Body of pancreas (tissue), 4 donors: ENCODE measurements around the gene TMPO. TPM values are rescaled to one million over a fixed set of nuclear protein-coding genes. Genes with fewer than 3 reads are reported as not detected.

Experiments
- ATAC-seq: fragments of 150-250 bp; one replicate; pipeline ENCODE4 v1.9.1; 2016
- DNase-seq, 4 donors: peaks; one replicate each; pipeline ENCODE4 v3.0.0-alpha.2; 2019
- H3K27ac ChIP-seq, 4 donors: fragments of 200-600 bp; sonication (generic); 1 replicate in 3 of 4; 2 replicates in 1 of 4; pipeline versions ENCODE4 v1.5.1 to v1.6.1; 2016 to 2019; ENCODE audit warnings: mild to moderate bottlenecking in 1 of 4, mixed read lengths in 1 of 4, moderate library complexity in 1 of 4
- H3K27me3 ChIP-seq, 2 donors: fragments of 200-600 bp; sonication (generic); one replicate each; pipeline ENCODE4 v1.6.0; 2016; ENCODE audit warnings: mild to moderate bottlenecking in 1 of 2
- H3K36me3 ChIP-seq, 2 donors: fragments of 200-600 bp; sonication (generic); replicated peaks in 1 of 2; 2 replicates each; pipeline ENCODE4 v1.5.1; 2016; ENCODE audit warnings: low read depth in 2 of 2; ENCODE audit not compliant: insufficient read depth in 1 of 2
- H3K4me1 ChIP-seq: fragments of 200-600 bp; sonication (generic); one replicate; pipeline ENCODE4 v1.6.0; 2016
- H3K4me3 ChIP-seq, 2 donors: fragments of 200-600 bp; sonication (generic); 1 replicate in 1 of 2; 2 replicates in 1 of 2; pipeline ENCODE4 v1.5.1; 2016 to 2019
- H3K9me3 ChIP-seq, 3 donors: fragments of 200-600 bp; sonication (generic); 1 replicate in 2 of 3; 2 replicates in 1 of 3; pipeline ENCODE4 v1.5.1; 2016
- CTCF ChIP-seq, 7 experiments: fragments of 450-650 bp in 4 of 7; fragments of 200-600 bp in 3 of 7; sonication (generic) in 3 of 7; IDR thresholded peaks; one replicate each; pipeline ENCODE4 v1.5.1; 2016 to 2019; ENCODE audit warnings: antibody characterized with exemption in 7 of 7
- POLR2A ChIP-seq, 3 donors: fragments of 450-650 bp; IDR thresholded peaks; one replicate each; pipeline ENCODE4 v1.6.1; 2016; ENCODE audit warnings: antibody characterized with exemption in 3 of 3, mild to moderate bottlenecking in 2 of 3
- WGBS, 2 donors: methylation state at CpG; one replicate each; pipeline ENCODE4 v1.1.5; 2017; 5-methylcytosine and 5-hydroxymethylcytosine counted together
- intact Hi-C: fragments of 100-400 bp; cut with DNase I; formaldehyde crosslinking; loops from one replicate; pipeline ENCODE4 v1.15.1; 2023
- total RNA-seq, 2 donors: library from RNA; depleted of rRNA; stranded (reverse); fragments of >200 nt; gene quantifications; one replicate each; pipeline ENCODE4 v1.1.0, GENCODE V29; 2016

The TMPO gene
- total RNA-seq, 2 donors from 2014 or later = 84.7 to 94.9 TPM

GRCh38 chr12:98587084-98587483 lies 71.7 kb downstream of the TMPO start:
- H3K36me3 ChIP-seq = no peaks in the 10 kb centered on the region
- no peak for TF ChIP-seq POLR2A (IDR thresholded peaks at IDR 0.05)
- TF ChIP-seq CTCF (IDR thresholded peaks at IDR 0.05) = no peak
- WGBS, 2 donors = 64 to 71% methylated on average over 5 of the region's 5 CpGs
- H3K27me3 ChIP-seq = no peaks in the 10 kb centered on the region
- DNase-seq = no peak
- H3K9me3 ChIP-seq = no peaks in the 10 kb centered on the region
- no peak overlapping the region for H3K4me3 ChIP-seq
- no peak for ATAC-seq
- no peaks in the 10 kb centered on the region for H3K4me1 ChIP-seq
- intact Hi-C loops = loop anchor here (10.0 kb wide), 1 partner anchor 58 kb away; the partner anchor contains the start of genes APAF1 and IKBIP
- H3K27ac ChIP-seq = no peak overlapping the region

GRCh38 chr12:98591209-98591608 lies 75.8 kb downstream of the TMPO start:
- Histone ChIP-seq H3K27me3 (no peaks in the 10 kb centered on the region), H3K9me3 (no peaks in the 10 kb centered on the region), H3K4me3 (no peak overlapping the region), H3K4me1 (peaks cover 10% of the 10 kb centered on the region), H3K36me3 (no peaks in the 10 kb centered on the region), H3K27ac (no peak overlapping the region)
- WGBS, 2 donors = 80 to 83% methylated on average over 3 to 4 of the region's 4 CpGs
- DNase-seq (no peak), ATAC-seq (no peak)
- intact Hi-C loops = no loop called here
- TF ChIP-seq CTCF (IDR thresholded peaks at IDR 0.05) (no peak), POLR2A (IDR thresholded peaks at IDR 0.05) (no peak)

- 18 to 25% methylated on average over 9 of the region's 9 CpGs for WGBS, 2 donors
- H3K27ac ChIP-seq = peak overlapping the region; percentile 75 to 98 (median 96)
- peaks cover 0 to 4% of the 10 kb centered on the region in 2 donors for H3K36me3 ChIP-seq
- no peaks in the 10 kb centered on the region for H3K27me3 ChIP-seq
- no peaks in the 10 kb centered on the region for H3K9me3 ChIP-seq
- peaks cover 19% of the 10 kb centered on the region for H3K4me1 ChIP-seq
- no peak for DNase-seq
- TF ChIP-seq CTCF (IDR thresholded peaks at IDR 0.05) (no peak), POLR2A (IDR thresholded peaks at IDR 0.05) (no peak)
- H3K4me3 ChIP-seq = peak overlapping the region; percentile 27 to 95
- peak; percentile 3 for ATAC-seq
- intact Hi-C loops = no loop called here
Measured at GRCh38 chr12:98592825-98593322, 77.5 kb downstream of the TMPO start.

- peak within 1 kb of the TSS; percentile 87 to 95 for H3K4me3 ChIP-seq
- H3K36me3 ChIP-seq = peaks cover 2 to 4% of the 10 kb centered on the region in 2 donors
- H3K9me3 ChIP-seq = no peaks in the 10 kb centered on the region
- peak; percentile 99 for ATAC-seq
- H3K27me3 ChIP-seq = no peaks in the 10 kb centered on the region
- peaks cover 19% of the 10 kb centered on the region for H3K4me1 ChIP-seq
- WGBS, 2 donors = 0% methylated on average over 13 to 66 of the region's 67 CpGs
- DNase-seq = peak; percentile 96 to 98 (median 98)
- H3K27ac ChIP-seq = peak within 1 kb of the TSS; percentile 92 to 98 (median 96)
- no peak for TF ChIP-seq CTCF (IDR thresholded peaks at IDR 0.05)
- peak; percentile 93 to 99 (median 99) for TF ChIP-seq POLR2A (IDR thresholded peaks at IDR 0.05)
- intact Hi-C loops = no loop called here
Measured at GRCh38 chr12:98593351-98594049, 78.1 kb downstream of the TMPO start, which contains the start of gene SLC25A3. TSS of gene SLC25A3 (plus strand) at chr12:98593686. CDS start at chr12:98593979, 293 bp downstream.
